Large intestine (tissue), 3 donors: Measurements from ENCODE around the gene OR6N1. TPM values are rescaled to one million over a fixed set of nuclear protein-coding genes. Genes with fewer than 3 reads are reported as not detected.

Experiments
- DNase-seq, 2 donors: peaks; one replicate each; pipeline versions ENCODE4 v3.0.0 to v3.0.0-alpha.2; 2013
- H3K27ac ChIP-seq: one replicate; pipeline ENCODE4 v1.5.1; 2013; ENCODE audit warnings: low read length
- H3K27me3 ChIP-seq: 2 replicates; pipeline ENCODE4 v1.6.1; 2013; ENCODE audit warnings: low read length; ENCODE audit not compliant: control insufficient read depth, insufficient read depth
- H3K36me3 ChIP-seq: 2 replicates; pipeline ENCODE4 v1.6.1; 2013; ENCODE audit warnings: low read length; ENCODE audit not compliant: control insufficient read depth, insufficient read depth
- H3K4me1 ChIP-seq: one replicate; pipeline ENCODE4 v1.6.1; 2013; ENCODE audit warnings: low read length; ENCODE audit not compliant: control insufficient read depth, insufficient read depth
- H3K4me3 ChIP-seq: one replicate; pipeline ENCODE4 v1.5.1; 2013; ENCODE audit warnings: low read length
- H3K9me3 ChIP-seq: one replicate; pipeline ENCODE4 v1.6.1; 2013; ENCODE audit warnings: mild to moderate bottlenecking, low read depth, low read length, moderate library complexity; ENCODE audit not compliant: control insufficient read depth
- WGBS: methylation state at CpG from one replicate; pipeline ENCODE4 v1.1.5; 2013; ENCODE audit warnings: low lambda C conversion rate; ENCODE audit not compliant: insufficient coverage; 5-methylcytosine and 5-hydroxymethylcytosine counted together
- polyA plus RNA-seq: library from polyadenylated mRNA; unstranded; fragments of 120-200 nt; gene quantifications from one replicate; pipeline ENCODE4 v1.2.1, GENCODE V29; 2013

OR6N1 gene
- polyA plus RNA-seq, 1 donor = not detected

DNA sequence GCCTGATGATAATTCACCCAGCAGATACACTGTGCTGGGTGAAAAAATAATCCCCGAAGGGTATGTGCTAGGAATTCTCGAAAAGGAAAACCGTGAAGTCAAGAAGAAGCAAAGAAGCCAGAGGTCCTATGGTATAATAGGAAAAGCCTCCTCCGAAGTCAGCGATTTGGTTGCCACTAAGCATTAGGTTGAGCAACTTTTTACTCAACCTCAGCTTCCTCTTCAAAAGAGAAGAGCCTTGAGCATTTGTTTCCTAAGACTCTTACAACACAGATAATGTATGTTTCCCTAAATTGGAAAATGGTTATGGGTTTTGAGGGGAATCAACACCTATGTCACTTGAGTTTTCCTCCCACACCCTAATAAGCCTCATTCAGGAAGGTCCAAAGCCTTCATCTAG is 37.9 kb upstream of the OR6N1 start:
- WGBS = no CpG with 5 or more reads among the region's 5 CpGs
- Histone ChIP-seq H3K4me3 (no peak overlapping the region), H3K27ac (no peak overlapping the region)

DNA sequence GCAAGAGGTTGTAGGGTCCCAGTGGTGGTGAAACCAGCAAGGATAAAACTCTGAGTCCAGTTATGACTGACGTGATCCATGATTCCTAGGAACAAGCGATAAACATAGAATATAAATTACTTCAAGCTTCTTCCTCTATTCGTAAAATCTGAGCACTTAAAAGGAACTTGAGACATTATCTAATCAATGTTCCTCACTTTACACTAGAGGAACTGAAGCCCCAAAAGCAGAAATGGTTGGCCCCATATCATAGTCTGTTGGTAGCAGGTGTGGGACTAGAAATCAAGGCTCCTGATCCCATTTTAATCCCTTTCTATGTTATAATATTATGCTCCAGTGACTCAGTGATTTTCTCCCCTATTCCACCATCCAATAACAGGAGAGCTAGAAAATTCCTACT is 37.3 kb upstream of the OR6N1 start:
- Histone ChIP-seq H3K4me1 (no peaks in the 10 kb centered on the region), H3K27ac (no peak overlapping the region), H3K9me3 (no peaks in the 10 kb centered on the region), H3K27me3 (no peaks in the 10 kb centered on the region), H3K36me3 (no peaks in the 10 kb centered on the region), H3K4me3 (no peak overlapping the region)
- 100% methylated on average over 3 of the region's 3 CpGs for WGBS
- DNase-seq = no peak

More for the DNA sequence above, 37.9 kb upstream of the OR6N1 start:
- no peaks in the 10 kb centered on the region for H3K27me3 ChIP-seq
- no peak for DNase-seq
- no peaks in the 10 kb centered on the region for H3K9me3 ChIP-seq
- no peaks in the 10 kb centered on the region for H3K36me3 ChIP-seq
- H3K4me1 ChIP-seq = no peaks in the 10 kb centered on the region

DNA sequence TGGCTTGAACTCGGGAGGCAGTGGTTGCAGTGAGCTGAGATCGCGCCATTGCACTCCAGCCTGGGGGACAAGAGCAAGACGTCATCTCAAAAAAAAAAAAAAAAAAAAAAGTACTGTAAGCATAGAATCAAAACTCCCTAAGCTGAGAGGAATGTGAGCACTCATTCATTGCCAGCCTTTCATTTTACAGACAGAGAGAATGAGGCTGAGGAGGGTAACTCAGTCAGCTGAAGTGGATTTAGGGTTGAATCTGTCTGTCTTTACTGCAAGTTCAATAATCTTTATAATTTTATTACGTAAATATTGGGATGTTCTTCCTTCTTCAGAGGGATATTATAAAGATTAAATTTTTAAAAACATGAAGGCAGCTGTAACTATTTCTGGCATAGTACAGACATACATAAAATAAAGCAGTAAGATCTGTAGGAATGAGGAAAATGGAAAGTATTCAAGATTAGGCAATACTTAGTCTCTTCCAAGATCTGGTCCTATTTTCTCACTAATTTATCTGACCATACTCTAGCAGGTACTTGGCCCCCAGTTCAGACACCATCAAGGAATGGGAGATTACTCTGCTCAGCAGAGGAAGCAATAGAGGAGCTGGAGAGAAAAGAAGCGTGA is 35.0 kb upstream of the OR6N1 start:
- Histone ChIP-seq H3K4me3 (no peak overlapping the region), H3K27me3 (no peaks in the 10 kb centered on the region), H3K4me1 (no peaks in the 10 kb centered on the region), H3K27ac (no peak overlapping the region), H3K9me3 (no peaks in the 10 kb centered on the region), H3K36me3 (no peaks in the 10 kb centered on the region)
- DNase-seq = no peak
- WGBS = 63% methylated on average over 3 of the region's 6 CpGs

DNA sequence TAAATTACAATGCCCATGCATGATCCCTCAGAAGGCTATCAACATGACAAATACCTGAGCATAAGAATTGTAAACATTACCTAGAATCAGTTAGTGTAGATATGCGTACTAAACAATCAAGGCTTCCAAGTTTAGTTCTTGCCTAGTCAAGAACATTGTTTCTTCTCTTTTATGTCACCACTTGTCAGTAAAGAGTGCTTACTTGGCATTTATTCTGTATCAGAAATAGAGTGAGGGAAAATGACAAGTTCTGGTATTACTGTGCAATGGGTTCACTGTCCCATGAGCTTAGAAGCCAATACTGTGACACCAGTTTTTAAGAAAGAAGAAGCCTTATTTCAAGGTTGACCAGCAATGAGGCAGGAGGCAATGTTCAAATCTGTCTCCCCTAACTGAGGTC is 31.7 kb upstream of the OR6N1 start:
- no peak for DNase-seq
- H3K27me3 ChIP-seq = no peaks in the 10 kb centered on the region
- no peak overlapping the region for H3K27ac ChIP-seq
- H3K36me3 ChIP-seq = no peaks in the 10 kb centered on the region
- no peaks in the 10 kb centered on the region for H3K4me1 ChIP-seq
- no peaks in the 10 kb centered on the region for H3K9me3 ChIP-seq
- H3K4me3 ChIP-seq = no peak overlapping the region
- WGBS = no CpG with 5 or more reads among the region's 1 CpG

DNA sequence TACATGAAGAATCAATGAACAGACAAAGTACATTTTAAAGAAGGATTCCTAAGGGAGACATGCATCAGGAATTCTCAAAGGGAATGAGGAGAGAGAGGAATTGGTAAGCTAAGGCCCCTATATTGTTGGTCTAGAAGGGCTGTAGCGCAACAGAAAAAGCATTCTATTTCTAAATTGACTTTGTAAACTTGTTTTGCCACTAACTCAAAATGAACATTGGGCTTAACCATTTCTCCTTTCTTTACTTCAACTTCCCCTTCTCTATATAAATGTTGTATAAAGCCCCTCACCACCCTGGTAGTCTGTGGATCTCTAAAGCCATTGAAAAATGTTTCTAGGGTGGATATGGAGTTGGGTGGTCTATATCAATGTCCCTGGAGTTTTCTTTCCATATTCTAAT is 29.4 kb upstream of the OR6N1 start:
- DNase-seq = no peak
- WGBS = no CpG with 5 or more reads among the region's 1 CpG
- Histone ChIP-seq H3K9me3 (no peaks in the 10 kb centered on the region), H3K27ac (no peak overlapping the region), H3K36me3 (no peaks in the 10 kb centered on the region), H3K27me3 (no peaks in the 10 kb centered on the region), H3K4me1 (no peaks in the 10 kb centered on the region), H3K4me3 (no peak overlapping the region)

DNA sequence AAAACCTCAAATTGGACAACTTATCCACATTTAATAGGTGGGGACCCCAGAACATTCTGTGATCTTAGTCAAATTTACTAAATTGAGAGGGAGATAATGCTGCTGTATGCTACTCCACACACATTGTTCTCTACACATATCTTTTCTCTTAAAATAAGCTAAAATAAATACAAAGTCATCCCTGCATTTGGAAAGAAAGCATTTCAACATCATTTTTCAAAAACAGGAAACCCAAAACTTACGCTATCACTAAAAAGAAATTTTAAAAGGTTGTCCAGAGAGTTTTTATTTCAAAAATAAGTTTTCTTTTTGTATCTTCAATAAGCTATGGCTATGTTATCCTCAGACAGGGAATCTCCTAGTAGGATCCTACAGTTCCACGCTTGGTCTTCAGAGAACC is 28.5 kb upstream of the OR6N1 start:
- Histone ChIP-seq H3K4me3 (no peak overlapping the region), H3K9me3 (no peaks in the 10 kb centered on the region), H3K27me3 (no peaks in the 10 kb centered on the region), H3K36me3 (no peaks in the 10 kb centered on the region), H3K4me1 (no peaks in the 10 kb centered on the region), H3K27ac (no peak overlapping the region)
- DNase-seq = no peak
- 100% methylated on average over 1 of the region's 2 CpGs for WGBS

DNA sequence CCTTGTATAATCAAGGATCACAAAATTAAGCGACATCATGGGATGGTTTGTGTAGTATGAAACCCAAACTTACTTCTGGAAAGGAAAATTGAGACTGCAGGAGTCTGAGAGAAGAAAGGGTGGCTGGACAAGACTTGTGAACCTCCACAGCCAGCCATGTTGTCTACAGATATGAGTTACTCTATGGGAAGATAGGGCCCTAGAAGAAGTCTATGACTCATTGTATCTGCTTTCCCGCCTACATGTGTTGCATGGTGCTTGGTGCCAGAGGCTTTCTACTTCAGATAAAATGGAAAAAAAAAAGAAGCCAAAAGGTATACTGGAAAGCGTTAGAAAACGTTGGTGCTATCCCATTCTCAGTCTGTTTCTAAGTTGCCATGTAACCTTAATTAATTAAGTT is 27.7 kb upstream of the OR6N1 start:
- no peaks in the 10 kb centered on the region for H3K4me1 ChIP-seq
- no peak for DNase-seq
- no peaks in the 10 kb centered on the region for H3K27me3 ChIP-seq
- WGBS = 100% methylated on average over 1 of the region's 4 CpGs
- no peak overlapping the region for H3K27ac ChIP-seq
- no peak overlapping the region for H3K4me3 ChIP-seq
- H3K36me3 ChIP-seq = no peaks in the 10 kb centered on the region
- H3K9me3 ChIP-seq = no peaks in the 10 kb centered on the region

DNA sequence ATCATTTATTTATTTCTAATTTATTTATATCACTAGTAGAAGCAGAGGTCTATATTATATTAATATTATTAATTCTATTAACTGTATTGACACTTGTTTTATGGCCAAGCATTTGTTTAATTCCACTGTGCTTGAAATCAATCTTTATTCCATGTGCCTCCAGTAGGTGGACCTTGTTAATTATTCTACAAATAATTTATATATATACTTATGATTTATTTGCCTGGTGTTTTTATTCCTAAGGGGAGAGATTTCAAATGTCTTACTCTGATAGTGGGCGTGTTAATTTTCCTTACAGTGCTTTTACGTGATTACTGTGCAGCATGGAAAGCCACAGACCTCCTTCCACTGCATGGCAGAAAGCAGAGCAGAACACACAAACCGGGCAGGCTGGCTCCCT is 26.5 kb upstream of the OR6N1 start:
- no CpG with 5 or more reads among the region's 3 CpGs for WGBS
- H3K36me3 ChIP-seq = no peaks in the 10 kb centered on the region

DNA sequence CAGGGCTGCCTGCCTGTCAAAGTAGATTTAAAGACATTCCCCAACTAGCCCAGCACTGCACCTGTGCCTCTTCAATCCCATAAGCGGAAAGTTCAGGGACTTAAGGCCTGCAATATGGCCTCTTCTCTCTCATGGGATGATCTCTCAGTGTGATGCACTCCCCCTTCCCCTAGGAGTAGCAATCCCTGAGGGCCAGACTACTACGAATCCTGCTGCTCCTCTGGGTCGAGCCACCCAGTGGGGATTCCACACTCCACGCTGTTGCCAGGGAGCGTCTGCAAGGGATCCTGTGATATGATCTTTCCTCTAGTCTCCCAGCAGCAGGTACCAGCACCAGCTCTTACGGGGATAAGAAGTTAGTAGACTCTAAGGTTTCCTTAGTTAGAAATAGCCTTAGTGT is 22.3 kb upstream of the OR6N1 start:
- Histone ChIP-seq H3K4me1 (no peaks in the 10 kb centered on the region), H3K27me3 (no peaks in the 10 kb centered on the region), H3K4me3 (no peak overlapping the region), H3K27ac (no peak overlapping the region), H3K9me3 (no peaks in the 10 kb centered on the region), H3K36me3 (no peaks in the 10 kb centered on the region)
- DNase-seq = no peak
- WGBS = no CpG with 5 or more reads among the region's 6 CpGs

More for the DNA sequence above, 26.5 kb upstream of the OR6N1 start:
- Histone ChIP-seq H3K4me1 (no peaks in the 10 kb centered on the region), H3K4me3 (no peak overlapping the region), H3K27me3 (no peaks in the 10 kb centered on the region), H3K9me3 (no peaks in the 10 kb centered on the region), H3K27ac (no peak overlapping the region)
- no peak for DNase-seq

DNA sequence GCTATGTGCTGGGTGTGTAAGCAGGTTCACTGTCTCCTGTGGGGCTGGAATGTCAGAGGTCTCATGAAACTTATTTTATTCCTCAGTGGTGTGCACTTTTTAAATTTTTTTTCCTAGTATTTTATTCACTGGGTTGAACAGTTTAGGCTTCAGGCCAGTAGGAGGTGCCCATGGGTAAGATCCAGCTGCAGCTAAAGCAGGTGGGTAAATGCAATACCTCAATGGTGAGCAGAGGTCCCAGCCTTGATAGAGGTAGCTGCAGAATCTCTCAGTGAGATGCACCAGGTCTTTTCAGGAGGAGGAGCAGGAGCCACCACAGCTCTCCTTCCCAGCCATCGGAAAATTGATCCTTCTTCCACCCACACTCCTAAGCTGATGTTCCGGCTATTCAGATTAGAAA is 21.6 kb upstream of the OR6N1 start:
- no CpG with 5 or more reads among the region's 2 CpGs for WGBS
- Histone ChIP-seq H3K9me3 (no peaks in the 10 kb centered on the region), H3K27ac (no peak overlapping the region), H3K27me3 (no peaks in the 10 kb centered on the region), H3K4me3 (no peak overlapping the region), H3K4me1 (no peaks in the 10 kb centered on the region), H3K36me3 (no peaks in the 10 kb centered on the region)
- no peak for DNase-seq

DNA sequence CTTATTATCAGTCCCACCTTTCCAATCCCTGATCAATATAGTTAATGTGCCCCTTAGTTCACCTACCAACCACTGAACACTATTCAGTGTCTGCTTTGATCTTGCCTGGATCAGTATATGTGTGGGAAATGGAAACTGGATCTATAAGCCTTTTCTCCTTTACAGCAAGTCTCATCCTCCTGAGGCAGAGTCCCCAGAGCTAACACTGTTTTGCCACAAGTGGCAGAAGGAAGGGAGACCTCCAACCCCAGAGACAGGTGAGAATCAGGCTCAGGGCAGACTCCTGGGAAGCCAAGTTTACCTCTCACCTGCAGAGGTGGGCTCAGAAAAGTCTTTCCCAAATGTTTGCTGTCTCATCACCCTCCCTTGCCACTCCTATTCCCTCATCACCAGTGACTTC is 9.1 kb upstream of the OR6N1 start, which contains the start of gene OR6N2:
TSS of gene OR6N2 (minus strand) at position 101 of the 400 bp plus-strand sequence. CDS start 3,569 bp downstream, outside the sequence.
- Histone ChIP-seq H3K4me1 (no peaks in the 10 kb centered on the region), H3K27me3 (no peaks in the 10 kb centered on the region), H3K27ac (no peak within 1 kb of the TSS), H3K9me3 (no peaks in the 10 kb centered on the region), H3K36me3 (no peaks in the 10 kb centered on the region), H3K4me3 (no peak within 1 kb of the TSS)
- DNase-seq = no peak
